Activated T-cell treated with anti-CD3 and anti-CD28 coated beads for 24 hours (primary cell): ENCODE data around the gene UBE2V1.
"Not testable (repeated sequence)": the region's sequence is repeated elsewhere in the genome, so short reads cannot be mapped to it uniquely, and the experiment has no call there.

ENCODE experiments used
- DNase-seq: peaks from one replicate; pipeline ENCODE4 v3.0.0-alpha.2; 2020; ENCODE audit warnings: low read depth

UBE2V1 gene

DNA sequence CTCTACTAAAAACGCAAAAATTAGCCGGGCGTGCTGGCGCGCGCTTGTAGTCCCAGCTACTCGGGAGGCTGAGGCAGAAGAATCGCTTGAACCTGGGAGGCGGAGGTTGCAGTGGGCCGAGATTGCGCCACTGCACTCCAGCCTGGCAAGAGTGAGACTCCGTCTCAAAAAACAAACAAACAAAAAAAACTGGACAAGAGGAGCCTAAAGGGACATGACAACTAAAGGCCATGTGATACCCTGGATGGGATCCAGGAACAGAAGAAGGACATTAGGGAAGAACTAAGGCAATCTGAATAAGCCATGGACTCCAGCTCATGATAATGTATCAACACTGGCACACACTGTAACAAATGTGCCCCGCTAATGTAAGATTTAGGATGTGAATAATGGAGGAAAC is 24.8 kb upstream of the UBE2V1 start:
- not testable (repeated sequence) for DNase-seq

DNA sequence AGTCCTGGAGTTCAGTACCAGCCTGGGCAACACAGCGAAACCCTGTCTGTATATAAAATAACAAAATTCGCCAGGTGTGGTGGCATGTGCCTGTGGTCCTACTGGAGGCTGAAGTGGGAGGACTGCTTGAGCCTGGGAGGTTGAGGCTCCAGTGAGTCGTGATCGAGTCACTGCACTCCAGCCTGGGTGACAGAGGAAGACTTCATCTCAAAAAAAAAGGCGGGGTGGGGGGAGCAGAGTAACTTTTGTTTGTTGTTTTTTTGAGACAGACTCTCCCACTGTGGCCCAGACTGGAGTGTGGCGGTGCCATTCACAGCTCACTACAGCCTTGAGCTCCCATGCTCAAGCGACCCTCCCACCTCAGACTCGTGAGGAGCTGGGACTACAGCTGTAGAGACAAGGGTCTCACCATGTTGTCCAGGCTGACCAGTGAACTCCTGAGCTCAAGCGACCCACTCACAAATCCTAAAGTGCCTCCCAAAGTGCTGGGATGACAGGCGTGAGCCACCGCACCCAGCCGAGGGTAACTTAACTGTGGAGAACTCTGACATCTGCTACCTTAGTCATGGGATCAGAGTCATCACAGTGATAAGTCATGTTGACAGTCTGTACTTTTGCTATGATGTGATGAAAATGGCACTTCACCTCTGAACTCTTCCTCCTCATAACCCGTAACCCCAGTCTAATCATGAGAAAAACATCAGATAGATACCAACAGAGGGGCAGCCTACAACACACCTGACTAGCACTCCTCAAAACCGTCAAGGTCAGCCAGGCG is 24.1 kb upstream of the UBE2V1 start:
- no peak for DNase-seq

DNA sequence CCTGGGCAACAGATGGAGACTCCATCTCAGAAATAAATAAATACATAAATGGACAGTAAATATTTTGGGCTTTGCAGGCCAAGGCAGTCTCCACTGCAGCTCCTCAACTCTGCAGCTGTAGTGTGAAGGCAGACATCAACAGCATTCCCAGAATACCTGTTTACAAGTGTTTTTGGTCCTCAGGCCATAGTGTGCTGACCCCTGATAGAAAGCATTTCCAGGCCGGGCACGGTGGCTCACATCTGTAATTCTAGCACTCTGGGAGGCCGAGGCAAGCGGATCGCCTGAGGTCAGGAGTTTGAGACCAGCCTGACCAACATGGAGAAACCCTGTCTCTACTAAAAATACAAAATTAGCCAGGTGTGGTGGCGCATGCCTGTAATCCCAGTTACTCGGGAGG is 22.2 kb upstream of the UBE2V1 start:
- DNase-seq = not testable (repeated sequence)

DNA sequence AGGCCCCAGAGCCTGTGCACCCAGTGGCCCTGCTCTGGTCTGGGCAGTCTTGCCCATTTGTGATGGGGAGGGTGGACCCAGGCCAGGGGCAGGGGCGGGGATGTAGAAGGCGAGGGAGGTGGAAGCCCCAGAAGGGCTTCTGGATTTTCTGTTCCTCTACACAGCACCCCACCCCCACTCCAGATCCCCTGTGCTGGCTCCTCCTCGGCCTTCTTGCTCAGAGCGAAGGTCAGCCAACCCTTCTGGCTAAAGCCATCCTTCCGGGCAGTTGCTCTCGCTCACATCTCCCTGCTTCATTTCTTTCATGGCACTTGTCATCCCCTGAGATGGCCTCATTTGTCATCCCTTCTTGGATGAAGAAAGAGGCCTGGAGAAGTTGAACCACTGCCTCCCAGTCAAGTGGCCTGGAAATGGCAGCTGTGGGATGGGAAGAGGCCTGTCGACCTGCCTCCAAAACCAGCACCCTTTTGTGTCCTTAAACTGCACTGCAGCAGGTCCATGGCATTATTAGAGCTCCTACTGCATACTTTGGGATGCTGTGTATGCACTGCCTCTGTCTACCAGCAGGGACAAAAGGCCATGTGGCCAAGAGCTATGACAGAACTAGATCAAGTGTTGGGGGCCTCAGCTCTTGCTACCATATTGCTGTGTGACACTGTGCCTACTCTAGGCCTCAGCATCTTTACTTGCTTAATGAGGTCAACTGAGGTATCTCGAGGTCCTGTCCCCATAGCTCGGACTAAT is 20.7 kb upstream of the UBE2V1 start:
- DNase-seq = no peak

DNA sequence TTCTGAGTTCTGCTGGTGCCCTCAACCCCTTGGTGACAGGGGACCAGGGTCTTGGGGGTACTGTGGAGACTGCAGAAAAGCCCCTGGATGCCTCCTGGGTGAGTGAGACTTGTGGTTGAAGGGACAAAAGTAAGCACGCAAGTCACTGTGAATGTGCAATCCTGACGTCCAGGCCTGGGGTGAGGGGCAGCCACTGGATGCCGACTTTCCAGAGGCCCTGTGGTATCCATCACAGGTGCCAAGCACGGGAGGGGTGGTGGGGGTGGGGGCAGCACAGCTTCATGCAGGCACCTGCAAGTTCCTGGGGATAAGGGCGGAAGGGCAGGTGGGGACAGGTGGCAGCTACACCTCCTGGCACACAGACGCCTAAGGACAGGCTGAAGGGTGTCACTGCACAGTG is 20.1 kb upstream of the UBE2V1 start:
- no peak for DNase-seq

DNA sequence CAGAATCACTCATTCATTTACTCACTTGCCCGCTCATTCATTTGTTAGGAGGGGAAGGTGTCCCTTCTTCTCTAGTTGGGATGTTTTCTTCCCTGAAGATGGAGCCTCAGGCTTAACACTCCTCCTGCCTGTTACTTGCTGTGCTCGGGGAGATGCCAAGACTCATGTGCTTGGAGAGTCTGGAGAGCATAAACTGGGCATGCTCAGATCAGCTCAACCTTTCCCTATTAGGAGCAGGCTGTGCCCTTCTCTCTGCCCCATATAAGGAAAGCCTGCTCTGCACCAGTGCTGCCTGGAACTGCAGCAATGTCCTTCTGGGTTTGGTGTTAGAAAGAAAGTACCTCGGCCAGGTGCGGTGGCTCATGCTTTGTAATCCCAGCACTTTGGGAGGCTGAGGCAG is 18.0 kb upstream of the UBE2V1 start:
- DNase-seq = no peak

DNA sequence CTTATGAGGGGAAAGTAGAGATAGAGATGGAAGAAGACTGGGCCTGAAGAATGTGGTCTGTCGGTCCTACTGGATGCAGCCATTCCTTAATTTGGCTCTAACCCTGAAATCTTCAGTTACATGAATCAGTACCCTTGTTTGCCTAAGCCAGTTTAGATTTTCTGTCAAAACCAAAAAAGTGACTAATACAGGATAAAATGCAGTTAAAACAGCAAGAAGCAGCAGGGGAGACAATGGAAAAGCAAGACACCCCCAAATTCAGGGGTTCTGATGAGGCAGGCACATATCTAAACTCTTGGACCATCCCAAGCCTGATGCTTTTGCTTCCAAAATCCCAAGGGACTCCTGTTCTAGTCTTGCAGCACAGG is 17.4 kb upstream of the UBE2V1 start:
- DNase-seq = no peak

DNA sequence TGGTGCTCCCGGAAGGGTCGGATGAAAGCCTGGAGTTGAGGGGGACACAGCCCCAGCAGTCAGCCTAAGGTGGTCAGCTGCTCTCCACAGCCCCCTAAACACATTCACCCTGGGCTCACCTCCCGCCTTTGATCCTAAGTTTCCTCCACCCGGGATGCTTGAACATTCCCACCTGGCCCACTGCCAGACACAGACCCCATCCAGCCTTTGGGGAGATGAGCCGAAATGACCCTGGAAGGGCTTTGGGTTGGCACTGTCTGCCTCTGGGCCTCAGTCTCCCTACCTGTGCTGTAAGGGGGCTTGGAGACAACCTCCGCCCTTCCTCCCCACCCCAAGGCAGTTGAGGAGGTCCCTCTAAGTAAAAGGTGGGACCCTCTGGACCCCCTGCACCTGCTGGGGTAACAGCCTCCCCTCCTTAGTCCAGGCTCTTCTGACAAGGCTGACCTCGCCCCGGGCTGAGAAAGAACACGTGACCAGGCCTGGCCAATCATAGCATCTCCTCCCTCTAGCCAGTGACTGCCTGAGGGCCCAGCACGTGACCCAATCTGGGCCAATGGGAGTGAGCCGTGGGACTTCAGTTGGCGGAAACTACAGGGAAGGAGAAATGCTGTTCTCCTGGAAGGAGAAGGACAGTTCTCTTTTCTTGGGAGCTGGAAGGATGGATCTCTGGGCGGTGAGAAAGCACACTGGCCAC is 16.9 kb upstream of the UBE2V1 start:
- DNase-seq = no peak

DNA sequence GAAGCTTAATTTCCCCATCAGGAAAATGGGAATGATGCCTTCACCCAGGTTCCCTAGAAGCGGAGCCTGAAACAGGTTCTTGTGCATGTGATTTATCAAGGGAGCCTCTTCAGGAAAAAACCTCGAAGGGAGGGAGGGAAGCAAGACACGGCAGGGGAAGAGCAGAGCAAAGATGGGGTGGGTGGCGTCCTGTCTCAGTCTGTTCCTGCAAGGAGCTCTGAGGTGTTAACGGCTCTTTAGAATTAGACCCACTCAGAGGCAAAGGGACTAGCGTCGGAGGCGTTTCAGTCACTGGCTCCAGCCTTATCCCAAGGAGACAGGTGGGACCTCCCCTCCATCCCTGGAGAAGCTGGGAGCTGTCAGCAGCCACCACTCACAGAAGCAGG is 15.6 kb upstream of the UBE2V1 start:
- no peak for DNase-seq

DNA sequence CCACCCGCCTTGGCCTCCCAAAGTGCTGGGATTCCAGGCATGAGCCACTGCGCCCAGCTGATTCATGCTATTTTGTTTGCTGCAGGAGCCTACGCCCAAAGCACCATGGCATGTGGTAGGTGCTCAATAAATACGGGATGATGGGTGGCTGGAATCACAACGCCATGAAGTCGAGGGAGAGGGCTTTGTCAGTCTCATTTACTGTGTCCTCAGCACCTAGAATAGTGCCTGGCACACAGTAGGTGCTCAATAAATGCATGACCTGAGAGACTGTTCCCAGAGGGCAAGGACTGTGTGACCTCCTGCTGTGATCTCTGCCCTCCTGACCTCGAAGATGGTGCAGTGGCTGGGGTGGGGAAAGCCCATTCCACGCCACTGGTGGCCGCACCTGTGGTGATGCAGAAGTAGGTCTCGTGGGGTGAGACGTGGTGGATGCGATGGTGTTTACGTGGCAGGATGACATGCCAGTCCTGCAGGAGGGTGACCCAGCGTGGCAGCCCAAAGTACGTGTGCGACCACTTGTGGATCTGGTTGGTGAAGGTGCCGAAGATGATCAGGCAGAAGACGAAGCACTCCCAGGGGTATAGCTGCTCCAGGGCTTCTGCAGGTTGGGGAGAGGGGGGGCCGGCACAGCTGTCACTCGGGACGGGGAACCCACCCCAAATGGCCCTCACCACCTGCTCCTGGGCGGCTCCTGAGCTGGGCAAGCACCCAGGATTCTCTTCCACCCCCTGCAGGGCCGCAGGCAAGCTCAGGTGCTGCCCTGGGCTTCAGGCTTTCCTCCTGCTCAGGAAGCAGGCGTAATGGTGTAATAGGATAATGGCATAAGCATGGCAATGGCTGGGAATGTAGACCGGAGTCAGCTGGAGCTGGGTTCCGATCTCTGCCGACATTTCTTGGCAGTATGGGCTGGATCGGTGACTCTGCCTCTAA is 14.9 kb upstream of the UBE2V1 start:
- DNase-seq = no peak

DNA sequence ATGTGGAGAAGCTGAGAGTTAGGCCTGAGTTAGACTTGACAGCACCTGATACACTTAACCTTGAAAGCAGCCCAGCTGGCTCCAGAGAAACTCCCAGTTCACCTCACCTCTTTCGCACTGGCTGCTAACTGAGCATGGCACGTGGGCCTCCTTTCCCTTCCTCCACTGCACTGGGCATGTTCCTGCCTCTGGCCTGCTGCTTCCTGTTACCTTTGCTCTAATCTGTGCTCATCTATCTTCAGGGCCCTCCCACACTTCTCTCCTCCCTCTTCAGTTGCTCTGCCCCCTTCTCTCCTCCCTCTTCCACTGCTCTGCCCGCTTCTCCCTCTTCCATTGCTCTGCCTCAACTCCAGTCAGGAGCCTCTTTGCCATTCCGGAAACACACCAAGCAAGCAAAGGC is 13.7 kb upstream of the UBE2V1 start:
- no peak for DNase-seq

DNA sequence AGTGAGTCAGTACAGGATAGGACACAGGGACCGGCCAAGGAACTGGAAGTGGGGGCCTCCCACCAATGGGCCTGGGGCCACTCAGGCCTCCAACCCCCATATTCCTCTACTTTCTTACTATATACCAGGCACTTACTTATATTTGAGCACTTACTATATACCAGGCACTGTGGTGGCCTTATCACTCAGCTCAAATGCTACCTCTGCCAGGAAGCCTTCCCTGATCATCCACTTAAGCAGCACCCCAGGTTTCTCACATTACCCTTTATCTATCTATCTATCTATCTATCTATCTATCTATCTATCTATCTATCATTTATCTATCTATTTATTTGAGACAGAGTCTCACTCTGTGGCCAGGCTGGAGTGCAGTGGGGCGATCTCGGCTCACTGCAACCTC is 12.3 kb upstream of the UBE2V1 start:
- DNase-seq = no peak

DNA sequence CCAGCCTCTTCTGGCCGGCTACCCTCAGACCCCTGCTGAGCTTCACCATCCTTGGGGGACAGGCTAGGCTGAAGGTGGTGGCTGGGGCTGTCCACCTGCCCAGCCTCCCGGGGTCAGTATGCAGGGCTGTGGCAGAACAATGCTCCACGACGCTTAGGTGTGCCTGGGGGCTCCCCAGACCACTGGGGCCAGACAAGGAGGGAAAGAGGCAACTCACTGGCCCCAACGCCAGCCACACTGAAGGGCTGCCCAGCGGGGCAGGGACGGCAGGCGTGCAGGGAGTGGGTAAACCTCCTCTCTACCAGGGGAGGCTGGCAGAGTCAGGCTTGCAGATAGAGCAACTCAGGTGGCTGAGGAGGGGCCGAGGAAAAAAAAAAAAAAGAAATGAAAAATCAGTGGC is 11.5 kb upstream of the UBE2V1 start:
- no peak for DNase-seq

DNA sequence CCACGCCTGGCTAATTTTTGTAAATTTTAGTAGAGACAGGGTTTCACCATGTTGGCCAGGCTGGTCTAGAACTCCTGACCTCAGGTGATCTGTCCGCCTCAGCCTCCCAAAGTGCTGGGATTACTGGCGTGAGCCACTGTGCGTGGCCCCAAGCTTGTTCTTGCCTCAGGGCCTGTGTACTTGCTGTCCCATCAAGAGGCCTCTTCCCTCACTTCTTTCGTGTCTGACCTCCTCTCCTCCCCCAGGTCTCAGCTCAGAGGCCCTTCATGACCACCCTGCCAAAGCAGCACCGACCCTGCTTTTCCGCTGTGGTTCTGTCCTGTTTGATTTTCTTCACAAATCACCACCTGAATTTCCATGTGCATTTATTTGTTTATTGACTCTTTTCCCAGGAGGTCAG is 10.5 kb upstream of the UBE2V1 start:
- DNase-seq = no peak

DNA sequence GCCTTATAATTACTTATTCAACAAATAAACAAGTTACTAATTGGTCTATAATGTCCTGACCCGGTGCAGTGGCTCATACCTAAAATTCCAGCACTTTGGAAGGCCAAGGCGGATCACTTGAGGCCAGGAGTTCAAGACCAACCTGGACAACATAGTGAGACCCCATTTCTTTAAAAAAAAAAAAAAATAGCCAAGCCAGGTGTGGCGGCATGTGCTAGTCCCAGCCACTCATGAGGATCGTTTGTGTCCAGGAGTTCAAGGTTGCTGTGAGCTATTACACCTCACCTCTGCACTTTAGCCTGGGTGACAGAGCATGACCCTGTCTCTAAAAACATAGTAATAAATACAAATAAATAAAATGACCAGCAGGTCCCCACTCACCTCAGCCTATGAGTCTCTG is 9.8 kb upstream of the UBE2V1 start:
- DNase-seq = no peak

DNA sequence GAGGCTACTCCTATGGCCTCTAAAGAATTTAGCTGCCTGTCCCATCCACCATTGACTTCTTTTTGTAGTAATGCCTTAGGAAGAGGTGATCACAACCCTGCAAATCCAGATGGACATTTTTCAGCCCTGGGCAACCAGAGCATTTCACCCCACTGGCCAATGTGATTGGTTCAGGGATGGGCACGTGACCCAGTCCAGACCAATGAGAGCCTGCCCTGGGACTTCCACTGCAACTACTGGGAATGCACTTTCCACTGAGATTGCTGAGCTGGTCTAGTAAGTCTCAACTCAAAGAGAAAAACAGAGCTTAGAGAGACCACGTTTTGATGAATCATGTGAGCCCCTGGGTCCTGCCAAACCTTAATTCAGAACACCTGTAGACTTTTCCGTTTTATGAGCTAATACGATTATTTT is 8.9 kb upstream of the UBE2V1 start:
- no peak for DNase-seq

DNA sequence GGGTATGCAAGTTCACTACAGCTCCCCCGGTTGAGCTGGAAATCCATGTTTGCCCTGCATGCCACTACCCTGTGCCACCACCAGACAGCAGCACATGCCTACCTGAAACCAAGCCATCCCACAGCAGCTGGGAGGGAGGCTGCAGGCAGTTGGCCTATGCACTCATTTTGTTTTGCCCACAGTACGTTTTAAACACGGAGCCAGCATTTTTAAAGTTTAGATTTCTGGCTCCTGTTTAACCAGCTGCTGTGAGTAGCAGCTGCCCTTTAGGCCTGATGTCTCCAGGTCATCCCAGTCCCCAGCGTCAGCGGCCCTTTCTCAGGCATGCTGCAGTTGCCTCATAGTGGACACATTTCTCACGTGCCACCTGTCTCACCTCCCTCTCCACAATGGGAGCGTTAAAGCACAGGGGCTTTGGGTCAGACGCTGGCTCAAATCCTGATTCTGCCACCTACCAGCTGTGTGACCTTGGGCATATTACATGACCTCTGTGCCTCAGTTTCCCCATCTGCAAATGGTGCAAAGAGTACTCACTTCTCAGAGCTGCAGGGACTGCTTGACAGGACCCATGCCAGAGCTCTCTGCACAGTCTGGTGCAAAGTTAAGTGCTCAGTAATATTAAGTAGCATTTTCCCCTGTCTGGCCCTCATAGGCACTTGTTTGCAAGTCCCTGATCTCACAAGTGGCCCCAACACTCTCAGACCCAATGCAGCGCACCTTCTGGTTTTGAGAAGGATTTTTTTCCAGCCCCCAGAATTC is 8.2 kb upstream of the UBE2V1 start:
- DNase-seq = peak; percentile 42

DNA sequence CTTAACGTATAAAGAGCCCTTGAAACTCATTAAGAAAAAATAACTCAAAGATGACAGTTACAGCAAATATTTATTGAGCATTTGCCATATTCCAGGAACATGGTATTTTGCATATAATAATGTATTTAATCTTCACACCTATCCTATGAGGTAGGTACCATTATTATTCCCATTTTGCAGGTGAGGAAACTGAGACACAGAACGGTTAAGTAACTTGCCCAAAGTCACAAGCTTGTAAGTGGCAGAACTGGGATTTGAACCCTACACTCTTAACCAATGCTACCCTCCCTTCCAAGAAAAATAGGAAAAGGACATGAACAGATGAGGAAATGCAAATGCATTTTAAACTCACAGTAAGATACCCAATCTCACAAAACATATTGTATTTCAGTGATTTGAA is 5.3 kb upstream of the UBE2V1 start:
- no peak for DNase-seq

DNA sequence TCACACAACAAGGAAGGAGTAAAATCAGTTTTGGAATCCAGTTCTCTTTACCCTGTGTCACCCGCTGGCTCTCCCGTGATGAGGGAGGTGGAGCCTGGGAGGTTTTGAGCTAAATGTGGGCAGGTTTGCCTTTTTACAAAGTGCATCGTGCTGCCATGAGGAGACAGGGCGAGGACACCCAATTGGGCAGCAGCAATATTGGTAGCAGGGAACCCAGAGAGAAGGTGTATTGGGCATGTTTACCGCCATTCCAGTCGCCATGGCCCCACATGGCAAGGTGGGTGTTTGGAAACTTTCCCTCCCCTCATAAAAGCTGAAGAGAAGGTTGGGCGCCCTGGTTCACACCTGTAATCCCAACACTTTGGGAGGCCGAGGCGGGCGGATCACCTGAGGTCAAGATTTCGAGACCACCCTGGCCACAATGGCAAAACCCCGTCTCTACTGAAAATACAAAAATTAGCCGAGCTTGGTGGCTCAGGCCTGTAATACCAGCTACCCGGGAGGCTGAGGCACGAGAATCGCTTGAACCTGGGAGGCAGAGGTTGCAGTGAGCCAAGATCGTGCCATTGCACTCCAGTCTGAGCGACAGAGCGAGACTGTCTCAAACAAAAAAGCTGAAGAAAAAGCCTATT is 3.5 kb upstream of the UBE2V1 start:
- no peak for DNase-seq

DNA sequence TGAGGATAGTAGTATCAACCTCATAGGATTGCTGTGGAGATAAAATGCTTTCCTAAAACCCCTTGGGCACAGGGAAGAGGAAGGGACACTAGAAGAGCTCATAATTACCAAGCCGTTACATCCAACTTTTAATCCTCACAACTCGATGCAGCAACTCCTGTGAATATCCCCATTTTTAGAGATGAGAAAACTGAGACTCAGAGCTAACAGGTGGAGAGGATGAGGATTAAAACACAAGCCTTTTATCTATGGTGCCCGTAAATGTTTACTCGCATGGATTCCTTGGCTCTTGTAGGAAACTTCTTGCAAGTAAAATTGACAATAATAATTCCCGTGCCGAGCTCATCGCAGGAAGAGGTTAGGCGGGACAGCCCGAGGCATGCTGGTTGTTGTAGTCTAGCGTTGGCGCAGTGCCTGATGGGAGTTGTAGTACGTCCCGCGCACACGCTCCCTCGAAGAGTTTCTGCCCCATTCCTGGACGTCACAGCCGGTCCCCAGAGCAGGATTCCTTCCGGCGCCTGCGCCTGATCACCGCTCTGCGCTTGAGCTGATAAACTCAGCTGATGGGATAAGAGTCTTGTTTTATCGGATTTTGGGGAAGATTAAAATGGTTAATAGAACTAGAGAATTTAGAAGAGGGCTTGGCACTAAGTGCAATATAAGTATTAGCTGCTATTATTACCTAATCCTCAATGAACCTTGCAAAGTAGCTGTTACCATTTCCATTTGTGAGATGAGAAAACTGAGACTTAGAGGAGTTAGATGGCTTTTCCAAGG is 2.8 kb upstream of the UBE2V1 start:
- peak; percentile 85 for DNase-seq
